ENCODE results near the gene BCL2. TPM values are rescaled to one million over a fixed set of nuclear protein-coding genes. Genes with fewer than 3 reads are reported as not detected.

The BCL2 gene
- polyA plus RNA-seq, 1 donor, result 16.0 TPM

DNA sequence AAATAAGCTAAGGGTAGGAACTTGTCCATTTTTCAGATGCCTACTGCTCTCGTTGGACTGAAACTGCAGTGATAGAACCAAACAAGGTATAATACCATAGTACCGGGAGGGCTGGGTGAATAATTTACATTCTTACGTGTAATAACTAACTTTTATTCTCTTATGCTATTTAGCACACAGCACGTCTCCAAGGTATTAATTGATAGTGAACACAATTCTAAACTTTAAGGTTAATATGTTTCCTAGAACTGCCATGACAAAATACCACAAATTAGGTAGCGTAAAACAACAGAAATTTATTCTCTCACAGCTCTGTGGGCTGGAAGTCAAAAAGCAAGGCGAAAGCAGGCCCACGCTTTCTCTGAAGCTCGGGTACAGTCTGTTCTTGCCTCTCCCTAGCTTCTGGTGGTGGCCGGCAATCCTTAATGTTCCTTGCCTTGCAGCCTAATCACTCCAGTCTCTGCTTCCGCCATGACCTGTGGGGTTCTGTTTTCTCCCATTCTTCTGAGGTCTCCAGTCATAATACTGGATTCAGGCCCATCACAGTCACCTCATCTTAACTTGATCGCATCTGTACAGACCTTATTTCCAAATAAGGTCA lies 5.6 kb upstream of the BCL2 start:
- DNase-seq, result no peak

DNA sequence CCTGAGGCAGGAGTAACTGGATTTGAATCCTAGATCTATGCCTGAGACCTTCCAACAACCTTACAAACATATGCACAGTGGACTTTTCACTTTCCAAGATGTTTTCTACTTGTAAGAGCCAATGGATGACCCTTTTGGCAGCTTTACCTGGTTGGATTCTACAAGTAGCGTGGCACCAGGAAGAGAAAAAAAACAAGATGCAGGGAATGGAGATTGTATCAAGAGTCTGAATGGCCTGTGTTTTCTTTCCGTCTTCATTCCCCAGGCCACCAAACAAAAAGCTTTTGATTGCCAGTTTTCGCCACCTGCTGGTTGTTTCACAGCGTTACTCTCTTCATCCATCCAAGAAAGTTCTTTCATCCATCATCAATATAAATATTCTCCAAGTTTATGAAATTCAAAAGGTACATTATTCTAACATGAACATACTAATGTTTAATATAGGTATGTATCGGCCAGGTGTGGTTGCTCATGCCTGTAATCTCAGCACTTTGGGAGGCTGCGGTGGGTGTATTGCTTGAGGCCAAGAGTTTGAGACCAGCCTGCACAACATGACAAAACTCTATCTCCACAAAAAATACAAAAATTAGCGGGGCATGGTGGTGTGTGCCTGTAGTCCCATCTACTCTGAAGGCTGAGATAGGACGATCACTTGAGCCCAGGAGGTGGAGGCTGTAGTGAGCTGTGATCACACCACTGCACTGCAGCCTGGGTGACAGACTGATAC lies 3.5 kb upstream of the BCL2 start:
- peak; percentile 83 for DNase-seq

- DNase-seq, result no peak
Observed at GRCh38 chr18:63322206-63322605, 2.6 kb upstream of the BCL2 start.

DNA sequence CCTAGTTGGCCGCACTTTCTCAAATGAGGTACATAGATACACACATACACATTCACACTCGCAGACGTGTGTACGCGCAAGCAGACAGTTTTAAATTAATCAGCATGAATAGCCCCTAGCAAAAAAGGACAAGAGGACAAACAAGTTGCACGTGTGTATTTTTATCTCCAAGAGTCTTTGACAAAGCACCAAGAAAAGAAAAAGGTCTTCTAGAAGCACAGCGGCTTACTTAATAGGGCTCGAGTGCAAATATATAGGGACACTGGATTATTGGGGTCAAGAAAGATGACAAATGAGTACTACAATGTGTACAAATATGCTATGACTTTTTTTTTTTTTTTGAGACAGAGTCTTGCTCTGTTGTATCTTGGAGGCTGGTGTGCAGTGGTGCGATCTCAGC lies 1.7 kb upstream of the BCL2 start:
- no peak for DNase-seq

DNA sequence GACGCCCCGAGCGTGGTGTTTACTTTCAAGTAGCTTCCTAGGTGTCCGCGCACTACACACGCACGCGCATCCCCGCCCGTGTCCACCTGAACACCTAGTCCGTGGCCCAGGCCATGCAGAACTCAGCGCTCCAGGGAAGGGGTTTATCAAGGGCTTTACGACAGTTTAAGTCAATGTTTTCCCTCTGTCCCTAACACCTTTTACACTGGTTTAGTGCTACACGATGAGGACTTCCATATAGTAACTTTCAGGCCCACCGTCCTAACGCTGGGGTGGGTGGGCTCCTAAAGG lies 1.4 kb upstream of the BCL2 start:
- no peak for DNase-seq

DNA sequence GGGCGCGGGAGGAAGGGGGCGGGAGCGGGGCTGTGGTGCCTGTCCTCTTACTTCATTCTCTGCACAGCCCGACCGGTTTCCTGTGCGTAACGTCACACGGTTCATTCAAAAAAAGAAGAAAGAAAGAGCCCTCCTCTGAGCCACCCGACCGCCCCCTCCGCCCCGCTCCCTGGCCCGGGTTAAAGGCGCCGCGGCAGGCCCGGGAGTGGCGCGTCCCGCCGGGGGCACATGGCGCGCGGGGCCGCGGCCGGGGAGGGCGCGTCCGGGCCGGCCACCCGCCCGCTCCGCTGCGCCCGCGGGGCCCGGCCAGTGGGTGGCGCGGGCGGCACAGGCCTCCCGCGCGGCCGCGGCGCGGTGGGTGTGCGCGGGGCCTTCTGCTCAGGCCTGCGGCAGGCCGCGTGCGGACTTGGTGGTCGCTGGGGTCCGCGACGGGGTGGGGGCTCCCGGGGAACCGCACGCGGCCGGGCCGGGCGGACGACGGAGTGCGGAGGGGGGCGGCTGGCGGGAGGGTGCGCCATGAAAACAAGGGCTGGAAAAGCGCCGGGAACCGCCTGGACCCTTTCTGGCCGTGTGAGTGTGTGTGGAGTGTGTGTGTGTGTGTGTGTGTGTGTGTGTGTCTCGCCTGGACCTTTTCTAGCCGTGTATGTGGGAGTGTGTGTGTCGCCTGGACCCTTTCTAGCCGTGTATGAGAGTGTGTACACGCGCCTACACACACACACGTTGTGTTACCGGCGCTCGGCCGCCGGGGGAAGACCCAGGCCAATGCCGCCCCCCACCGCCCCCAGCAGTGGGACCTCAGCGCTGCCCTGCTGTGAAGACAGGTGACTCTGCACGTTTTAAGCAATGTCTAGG lies 780 bp upstream of the BCL2 start:
- peak; percentile 87 for DNase-seq

DNA sequence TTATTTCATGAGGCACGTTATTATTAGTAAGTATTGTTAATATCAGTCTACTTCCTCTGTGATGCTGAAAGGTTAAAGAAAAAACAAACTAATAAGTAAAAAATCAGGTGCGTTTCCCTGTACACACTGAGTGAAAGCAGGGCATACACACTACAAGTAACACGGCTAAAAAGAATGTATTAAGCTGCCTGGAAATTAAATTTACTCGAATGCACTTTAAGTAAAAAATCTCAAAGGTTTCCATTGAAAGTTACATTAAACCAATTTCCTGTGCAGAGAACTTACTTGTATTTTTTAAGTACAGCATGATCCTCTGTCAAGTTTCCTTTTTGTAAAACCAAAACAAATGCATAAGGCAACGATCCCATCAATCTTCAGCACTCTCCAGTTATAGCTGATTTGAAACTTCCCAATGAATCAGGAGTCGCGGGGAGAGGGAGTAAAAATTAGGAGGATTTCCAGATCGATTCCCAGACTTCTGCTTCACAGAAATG lies 633 bp downstream of the BCL2 start:
- DNase-seq, result no peak

DNA sequence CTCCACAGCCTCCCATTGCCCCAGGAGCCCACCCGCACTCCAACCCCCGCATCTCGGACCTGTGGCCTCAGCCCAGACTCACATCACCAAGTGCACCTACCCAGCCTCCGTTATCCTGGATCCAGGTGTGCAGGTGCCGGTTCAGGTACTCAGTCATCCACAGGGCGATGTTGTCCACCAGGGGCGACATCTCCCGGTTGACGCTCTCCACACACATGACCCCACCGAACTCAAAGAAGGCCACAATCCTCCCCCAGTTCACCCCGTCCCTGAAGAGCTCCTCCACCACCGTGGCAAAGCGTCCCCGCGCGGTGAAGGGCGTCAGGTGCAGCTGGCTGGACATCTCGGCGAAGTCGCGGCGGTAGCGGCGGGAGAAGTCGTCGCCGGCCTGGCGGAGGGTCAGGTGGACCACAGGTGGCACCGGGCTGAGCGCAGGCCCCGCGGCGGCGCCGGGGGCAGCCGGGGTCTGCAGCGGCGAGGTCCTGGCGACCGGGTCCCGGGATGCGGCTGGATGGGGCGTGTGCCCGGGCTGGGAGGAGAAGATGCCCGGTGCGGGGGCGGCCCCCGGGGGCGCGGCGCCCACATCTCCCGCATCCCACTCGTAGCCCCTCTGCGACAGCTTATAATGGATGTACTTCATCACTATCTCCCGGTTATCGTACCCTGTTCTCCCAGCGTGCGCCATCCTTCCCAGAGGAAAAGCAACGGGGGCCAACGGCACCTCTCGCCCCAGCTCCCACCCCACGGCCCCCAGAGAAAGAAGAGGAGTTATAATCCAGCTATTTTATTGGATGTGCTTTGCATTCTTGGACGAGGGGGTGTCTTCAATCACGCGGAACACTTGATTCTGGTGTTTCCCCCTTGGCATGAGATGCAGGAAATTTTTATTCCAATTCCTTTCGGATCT lies 1.3 kb downstream of the BCL2 start:
- peak; percentile 67 for DNase-seq

DNA sequence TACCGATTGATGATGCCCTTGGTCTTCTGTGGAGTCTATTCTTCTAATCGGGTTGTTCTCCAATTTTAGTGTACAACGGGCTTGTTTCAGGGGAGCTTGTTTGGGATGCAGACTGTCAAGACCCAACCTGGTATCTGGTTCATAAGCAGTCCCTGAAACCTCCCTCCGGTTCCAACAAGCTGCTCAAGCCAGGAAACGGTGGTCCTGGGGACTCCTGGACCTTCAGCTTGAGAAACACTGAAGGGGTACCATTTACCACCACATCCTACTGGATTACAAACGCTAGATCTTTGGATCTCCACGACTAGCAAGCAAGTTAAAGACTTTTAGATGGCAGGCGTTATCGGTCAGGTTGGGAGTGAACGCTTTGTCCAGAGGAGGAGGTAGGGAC lies 2.0 kb downstream of the BCL2 start:
- DNase-seq, result no peak

GRCh38 chr18:63316612-63317555 lies 2.7 kb downstream of the BCL2 start:
- DNase-seq, result no peak

DNA sequence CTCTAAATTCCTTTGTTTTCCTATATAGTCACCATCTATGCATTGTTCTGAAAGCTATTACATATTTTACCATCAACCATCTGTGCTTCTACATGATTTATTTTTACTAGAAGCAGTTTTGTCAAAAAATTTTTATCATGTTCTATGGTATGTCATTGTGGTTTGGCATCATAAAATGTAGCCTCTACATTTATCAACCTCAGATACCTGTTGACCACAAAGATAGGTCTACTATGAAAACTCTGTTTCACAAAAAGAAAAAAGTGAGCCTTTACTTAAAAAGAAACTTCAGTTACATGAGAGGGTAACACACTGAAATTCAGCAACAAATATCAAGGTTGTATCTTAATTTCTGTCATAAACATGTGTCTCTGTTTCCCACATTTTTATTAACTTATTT lies 3.7 kb downstream of the BCL2 start:
- no peak for DNase-seq

DNA sequence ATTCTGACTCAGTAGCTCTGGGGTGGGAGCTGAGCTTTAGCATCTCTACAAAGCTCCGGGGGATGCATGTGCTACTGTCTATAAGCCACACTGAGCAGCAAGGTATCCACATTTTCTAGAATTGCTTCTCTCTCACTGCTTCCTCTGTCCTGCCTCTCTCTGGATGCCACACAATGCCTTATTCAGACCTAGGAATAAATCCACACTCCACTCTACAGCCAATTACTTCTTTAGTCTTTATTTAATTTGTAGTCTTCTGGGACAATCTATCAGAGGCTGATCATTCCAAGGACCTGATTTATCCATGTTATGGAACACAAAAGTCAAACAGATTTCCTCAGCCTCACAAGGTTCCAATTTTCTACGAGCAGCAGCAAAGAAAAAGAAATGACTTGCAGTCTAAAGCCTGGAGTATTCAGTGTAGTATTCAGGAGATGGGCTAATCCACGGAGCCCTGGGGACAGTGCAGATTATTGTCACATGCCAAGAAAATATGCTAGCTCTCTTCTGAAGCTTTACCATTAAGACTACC lies 4.4 kb downstream of the BCL2 start:
- no peak for DNase-seq

DNA sequence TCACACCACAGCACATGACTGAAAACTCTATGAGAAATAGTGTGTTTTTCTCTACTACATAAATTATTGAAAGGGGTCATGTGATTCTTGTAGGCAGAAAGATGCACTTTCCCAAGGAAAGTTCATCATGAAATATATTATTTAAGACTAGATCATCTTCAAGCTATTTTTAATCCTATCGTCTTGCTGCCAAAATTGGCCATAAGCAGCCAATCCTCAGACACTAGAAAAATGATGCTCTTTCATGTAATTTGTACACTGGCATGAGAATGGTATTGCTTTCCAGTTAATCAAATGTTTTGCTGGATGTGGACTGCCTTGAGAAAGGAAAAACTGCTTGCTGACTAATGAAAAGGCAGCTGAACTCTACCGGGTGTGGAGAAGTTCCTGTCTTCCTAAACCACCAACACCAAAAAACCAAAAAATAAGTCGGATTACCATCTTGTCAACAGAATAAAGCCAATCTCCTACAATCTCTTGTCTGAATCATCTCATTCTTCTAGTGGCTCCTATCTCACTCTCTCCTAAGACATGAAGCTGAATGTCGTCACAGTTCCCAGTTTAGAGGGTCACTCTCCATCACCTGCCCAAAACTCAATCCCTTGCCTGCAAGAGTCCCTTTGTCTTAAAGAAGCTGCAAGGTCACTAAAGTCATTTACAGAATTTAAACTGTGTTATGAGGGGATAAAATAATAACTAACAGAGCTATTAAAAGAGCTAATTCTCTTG lies 5.3 kb downstream of the BCL2 start:
- no peak for DNase-seq

- DNase-seq, result no peak
Observed at GRCh38 chr18:63313396-63313917, 6.1 kb downstream of the BCL2 start.

DNA sequence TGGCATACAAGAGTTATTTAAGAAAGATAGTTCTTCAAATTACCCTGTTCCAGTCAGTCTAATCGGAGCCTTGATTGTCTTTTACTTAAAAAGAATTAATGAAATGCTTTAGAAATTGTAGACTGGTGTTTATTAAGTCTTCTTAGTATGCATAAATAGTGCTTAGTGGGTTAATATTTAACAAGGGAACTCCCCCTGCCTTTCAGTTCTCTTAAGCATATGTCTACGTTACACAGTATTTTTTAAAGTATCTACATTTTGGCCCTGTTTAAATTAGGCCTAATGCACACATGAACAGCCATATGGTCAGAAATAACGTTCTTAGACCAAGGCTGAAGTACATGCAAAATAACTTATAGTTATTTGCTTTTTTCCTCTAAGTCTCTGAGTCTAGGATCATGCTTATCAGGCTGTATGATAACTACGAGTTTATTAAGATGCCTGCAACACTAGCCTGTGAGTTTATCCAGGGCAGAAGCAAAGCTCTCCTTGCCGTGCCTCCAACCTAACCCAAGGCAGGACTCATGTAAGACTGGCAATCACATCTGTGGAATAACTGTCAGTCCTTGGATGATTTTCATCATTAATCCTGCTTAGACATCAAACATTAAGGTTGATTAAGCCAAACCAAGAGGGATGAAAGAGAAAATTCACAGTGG lies 6.7 kb downstream of the BCL2 start:
- DNase-seq, result no peak

GRCh38 chr18:63312019-63312409 lies 7.6 kb downstream of the BCL2 start:
- DNase-seq, result no peak

DNA sequence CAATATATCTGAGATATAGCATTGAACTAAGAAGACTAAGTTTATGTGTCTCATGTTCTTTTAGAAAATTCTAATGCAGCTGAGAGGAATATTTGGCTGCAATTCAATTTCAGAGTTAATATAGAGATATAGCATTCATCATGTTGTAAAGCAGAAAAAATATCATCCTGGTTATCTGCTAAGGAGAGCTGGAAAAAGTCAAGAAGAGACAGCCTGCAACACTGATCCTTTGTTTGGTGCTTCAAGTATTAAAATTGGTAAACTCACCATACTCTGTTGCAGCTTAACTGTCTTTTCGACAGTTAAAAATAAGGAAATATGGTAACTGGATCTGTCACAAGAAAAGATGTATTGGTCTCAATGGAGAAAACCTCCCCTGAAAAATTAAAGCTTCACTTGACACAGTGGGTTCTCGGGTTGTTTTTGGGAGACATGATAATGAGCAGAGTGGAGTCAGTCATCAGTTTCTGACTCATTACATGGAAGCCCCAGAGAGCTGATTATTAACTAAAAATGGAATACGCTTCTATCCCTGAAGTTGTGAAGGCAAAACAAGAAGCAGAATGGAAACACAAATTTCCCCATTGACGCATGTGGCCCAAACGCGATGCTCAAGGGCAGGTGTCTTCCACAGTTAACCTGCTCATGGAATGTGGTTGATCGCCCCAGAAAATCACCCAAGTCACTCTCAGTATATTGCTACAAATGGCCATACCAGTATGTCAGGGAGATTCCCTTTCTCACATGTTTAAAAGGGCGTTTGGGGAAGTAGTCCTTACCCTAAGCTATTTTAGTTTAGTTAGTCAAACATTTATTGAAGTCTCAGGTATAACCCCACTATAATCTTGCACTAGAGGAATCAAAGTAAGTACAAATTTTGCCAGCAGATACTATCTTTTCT lies 8.2 kb downstream of the BCL2 start:
- DNase-seq, result no peak

- DNase-seq, result no peak
Observed at GRCh38 chr18:63309422-63309821, 10.1 kb downstream of the BCL2 start.
